Measurements from ENCODE around the gene MDM2.

DNA sequence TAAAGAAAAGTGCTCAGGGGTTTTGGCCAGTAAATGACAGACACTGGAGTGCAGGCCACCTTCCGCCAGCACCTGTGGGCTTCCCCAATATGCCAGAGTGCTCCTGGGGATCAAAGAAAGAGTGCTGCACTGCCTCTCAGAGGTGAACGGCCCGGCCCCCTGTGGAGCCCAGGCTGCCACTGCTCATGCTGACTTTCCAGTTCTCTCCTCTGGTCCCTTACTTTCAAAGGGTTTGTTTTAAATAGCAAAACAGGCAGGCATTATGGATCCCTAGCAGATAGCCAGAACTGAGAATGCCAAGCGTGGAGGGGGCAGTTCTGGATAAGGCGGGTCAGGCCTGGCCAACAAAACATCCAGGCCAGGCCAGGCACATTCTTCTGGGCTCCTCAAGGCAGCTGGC, 59.6 kb downstream of the MDM2 start:
- TF ChIP-seq SP1 (CRISPR knock-in tag; conservative IDR thresholded peaks at IDR 0.05) (no peak), CBFB (CRISPR knock-in tag; IDR thresholded peaks at IDR 0.05; ENCODE audit: low read depth) (no peak), FOXJ3 (CRISPR knock-in tag; IDR thresholded peaks at IDR 0.05; ENCODE audit: borderline replicate concordance) (no peak), NFYB (CRISPR knock-in tag; conservative IDR thresholded peaks at IDR 0.05; ENCODE audit: low read depth) (no peak), JUN (CRISPR knock-in tag; IDR thresholded peaks at IDR 0.05) (no peak), USF2 (CRISPR knock-in tag; IDR thresholded peaks at IDR 0.05) (no peak), NFE2L1 (CRISPR knock-in tag; IDR thresholded peaks at IDR 0.05) (no peak), ZNF317 (CRISPR knock-in tag; IDR thresholded peaks at IDR 0.05; ENCODE audit: borderline replicate concordance, low read depth) (no peak), E2F5 (CRISPR knock-in tag; IDR thresholded peaks at IDR 0.05) (no peak)
- TF ChIP-seq, protein P1, sequence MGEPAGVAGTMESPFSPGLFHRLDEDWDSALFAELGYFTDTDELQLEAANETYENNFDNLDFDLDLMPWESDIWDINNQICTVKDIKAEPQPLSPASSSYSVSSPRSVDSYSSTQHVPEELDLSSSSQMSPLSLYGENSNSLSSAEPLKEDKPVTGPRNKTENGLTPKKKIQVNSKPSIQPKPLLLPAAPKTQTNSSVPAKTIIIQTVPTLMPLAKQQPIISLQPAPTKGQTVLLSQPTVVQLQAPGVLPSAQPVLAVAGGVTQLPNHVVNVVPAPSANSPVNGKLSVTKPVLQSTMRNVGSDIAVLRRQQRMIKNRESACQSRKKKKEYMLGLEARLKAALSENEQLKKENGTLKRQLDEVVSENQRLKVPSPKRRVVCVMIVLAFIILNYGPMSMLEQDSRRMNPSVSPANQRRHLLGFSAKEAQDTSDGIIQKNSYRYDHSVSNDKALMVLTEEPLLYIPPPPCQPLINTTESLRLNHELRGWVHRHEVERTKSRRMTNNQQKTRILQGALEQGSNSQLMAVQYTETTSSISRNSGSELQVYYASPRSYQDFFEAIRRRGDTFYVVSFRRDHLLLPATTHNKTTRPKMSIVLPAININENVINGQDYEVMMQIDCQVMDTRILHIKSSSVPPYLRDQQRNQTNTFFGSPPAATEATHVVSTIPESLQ (CRISPR knock-in tag; IDR thresholded peaks at IDR 0.05): no peak
- TF ChIP-seq, protein P2, sequence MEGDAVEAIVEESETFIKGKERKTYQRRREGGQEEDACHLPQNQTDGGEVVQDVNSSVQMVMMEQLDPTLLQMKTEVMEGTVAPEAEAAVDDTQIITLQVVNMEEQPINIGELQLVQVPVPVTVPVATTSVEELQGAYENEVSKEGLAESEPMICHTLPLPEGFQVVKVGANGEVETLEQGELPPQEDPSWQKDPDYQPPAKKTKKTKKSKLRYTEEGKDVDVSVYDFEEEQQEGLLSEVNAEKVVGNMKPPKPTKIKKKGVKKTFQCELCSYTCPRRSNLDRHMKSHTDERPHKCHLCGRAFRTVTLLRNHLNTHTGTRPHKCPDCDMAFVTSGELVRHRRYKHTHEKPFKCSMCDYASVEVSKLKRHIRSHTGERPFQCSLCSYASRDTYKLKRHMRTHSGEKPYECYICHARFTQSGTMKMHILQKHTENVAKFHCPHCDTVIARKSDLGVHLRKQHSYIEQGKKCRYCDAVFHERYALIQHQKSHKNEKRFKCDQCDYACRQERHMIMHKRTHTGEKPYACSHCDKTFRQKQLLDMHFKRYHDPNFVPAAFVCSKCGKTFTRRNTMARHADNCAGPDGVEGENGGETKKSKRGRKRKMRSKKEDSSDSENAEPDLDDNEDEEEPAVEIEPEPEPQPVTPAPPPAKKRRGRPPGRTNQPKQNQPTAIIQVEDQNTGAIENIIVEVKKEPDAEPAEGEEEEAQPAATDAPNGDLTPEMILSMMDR (IDR thresholded peaks at IDR 0.05): no peak
- TF ChIP-seq, protein P3, sequence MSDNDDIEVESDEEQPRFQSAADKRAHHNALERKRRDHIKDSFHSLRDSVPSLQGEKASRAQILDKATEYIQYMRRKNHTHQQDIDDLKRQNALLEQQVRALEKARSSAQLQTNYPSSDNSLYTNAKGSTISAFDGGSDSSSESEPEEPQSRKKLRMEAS (CRISPR knock-in tag; IDR thresholded peaks at IDR 0.05): no peak
- TF ChIP-seq, protein P4, sequence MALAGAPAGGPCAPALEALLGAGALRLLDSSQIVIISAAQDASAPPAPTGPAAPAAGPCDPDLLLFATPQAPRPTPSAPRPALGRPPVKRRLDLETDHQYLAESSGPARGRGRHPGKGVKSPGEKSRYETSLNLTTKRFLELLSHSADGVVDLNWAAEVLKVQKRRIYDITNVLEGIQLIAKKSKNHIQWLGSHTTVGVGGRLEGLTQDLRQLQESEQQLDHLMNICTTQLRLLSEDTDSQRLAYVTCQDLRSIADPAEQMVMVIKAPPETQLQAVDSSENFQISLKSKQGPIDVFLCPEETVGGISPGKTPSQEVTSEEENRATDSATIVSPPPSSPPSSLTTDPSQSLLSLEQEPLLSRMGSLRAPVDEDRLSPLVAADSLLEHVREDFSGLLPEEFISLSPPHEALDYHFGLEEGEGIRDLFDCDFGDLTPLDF (CRISPR knock-in tag; IDR thresholded peaks at IDR 0.05): no peak
